ENCODE data around the gene INPP4B.

The INPP4B gene

DNA sequence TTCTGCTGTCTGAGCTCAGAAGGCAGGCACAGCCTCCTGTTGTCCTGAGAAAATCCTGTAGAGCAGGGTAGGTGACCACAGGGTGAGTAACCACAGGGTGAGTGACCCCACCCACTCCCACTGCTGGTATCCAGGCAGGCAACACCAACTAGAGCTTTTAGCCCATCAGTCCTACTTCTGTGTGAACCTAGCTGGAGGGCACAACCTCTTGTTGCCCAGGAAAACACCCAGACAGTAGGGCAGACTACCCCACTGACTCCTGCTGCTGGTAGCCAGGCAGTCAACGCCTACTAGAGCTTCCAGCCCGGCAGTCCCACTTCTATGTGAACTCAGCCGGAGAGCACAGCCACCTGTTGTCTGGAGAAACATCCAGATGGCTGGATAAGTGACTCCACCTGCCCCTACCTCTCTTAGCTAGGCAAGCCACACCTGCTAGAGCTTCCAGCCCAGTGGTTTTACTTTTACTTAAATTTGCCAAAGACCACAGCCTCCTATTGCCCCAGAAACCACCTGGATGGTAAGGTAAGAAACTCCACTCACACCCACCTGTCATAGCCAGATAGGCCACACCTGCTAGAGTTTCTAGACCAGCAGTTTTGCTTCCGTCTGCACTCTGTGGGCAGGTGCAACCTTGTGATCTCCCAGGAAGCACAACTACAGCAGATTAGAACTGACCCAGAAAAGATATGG lies 371.6 kb downstream of the INPP4B start:
- no peak for DNase-seq (ENCODE audit: low read depth in 3 of 3)

GRCh38 chr4:142473960-142474338 lies 372.2 kb downstream of the INPP4B start:
- no peak for DNase-seq (ENCODE audit: low read depth in 3 of 3)

- DNase-seq (ENCODE audit: low read depth in 3 of 3): no peak
These were observed 372.7 kb downstream of the INPP4B start for GRCh38 chr4:142473218-142473959.

GRCh38 chr4:142467088-142467487 lies 379.0 kb downstream of the INPP4B start:
- DNase-seq (ENCODE audit: low read depth in 3 of 3): no peak

GRCh38 chr4:142465526-142465925 lies 380.6 kb downstream of the INPP4B start:
- DNase-seq (ENCODE audit: low read depth in 3 of 3): no peak

GRCh38 chr4:142463206-142463605 lies 382.9 kb downstream of the INPP4B start:
- no peak for DNase-seq (ENCODE audit: low read depth in 3 of 3)

GRCh38 chr4:142452161-142452855 lies 393.8 kb downstream of the INPP4B start:
- no peak for DNase-seq (ENCODE audit: low read depth in 3 of 3)

- DNase-seq (ENCODE audit: low read depth in 3 of 3): no peak
These were observed 396.2 kb downstream of the INPP4B start for GRCh38 chr4:142449771-142450373.

DNA sequence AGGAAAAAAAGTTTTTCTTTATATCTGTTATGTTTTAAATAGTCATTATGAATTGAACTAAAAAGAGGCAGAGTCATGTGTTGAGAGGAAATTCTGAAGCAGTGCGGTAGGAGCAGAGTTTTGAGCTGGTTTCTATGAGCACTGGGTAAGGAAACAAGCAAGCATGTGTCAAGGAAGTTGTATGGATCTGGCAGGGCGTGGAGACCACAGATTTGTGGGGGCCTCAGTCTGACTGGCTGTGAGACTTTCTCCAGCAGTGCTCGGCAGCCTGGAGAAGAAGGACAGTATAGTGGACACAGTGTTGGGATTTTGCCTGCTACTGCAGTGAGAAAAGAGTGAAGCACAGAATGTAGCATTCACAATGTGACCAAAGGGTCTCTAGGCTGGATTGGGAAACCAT lies 399.1 kb downstream of the INPP4B start:
- no peak for DNase-seq (ENCODE audit: low read depth in 3 of 3)

DNA sequence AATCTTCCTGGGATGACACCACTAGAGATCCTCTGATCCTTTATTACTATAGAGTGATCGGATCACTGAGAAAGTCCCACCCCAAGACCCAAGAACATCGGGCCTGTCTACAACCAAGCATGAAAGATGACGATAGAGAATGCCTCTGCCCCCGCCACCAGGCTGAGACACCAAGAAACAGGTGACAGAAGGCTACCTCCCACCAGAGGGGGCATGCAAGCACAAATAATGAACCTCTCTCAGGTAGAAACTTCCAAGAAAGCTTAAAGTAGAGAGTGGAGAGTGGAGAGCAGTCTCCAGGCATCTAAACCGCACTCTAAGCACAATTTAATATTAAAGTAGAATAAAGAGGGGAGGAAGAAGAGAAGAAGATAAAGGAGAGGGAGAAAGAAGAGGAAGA lies 402.6 kb downstream of the INPP4B start:
- no peak for DNase-seq (ENCODE audit: low read depth in 3 of 3)

- no peak for DNase-seq (ENCODE audit: low read depth in 3 of 3)
These were observed 406.0 kb downstream of the INPP4B start for GRCh38 chr4:142440093-142440492.

DNA sequence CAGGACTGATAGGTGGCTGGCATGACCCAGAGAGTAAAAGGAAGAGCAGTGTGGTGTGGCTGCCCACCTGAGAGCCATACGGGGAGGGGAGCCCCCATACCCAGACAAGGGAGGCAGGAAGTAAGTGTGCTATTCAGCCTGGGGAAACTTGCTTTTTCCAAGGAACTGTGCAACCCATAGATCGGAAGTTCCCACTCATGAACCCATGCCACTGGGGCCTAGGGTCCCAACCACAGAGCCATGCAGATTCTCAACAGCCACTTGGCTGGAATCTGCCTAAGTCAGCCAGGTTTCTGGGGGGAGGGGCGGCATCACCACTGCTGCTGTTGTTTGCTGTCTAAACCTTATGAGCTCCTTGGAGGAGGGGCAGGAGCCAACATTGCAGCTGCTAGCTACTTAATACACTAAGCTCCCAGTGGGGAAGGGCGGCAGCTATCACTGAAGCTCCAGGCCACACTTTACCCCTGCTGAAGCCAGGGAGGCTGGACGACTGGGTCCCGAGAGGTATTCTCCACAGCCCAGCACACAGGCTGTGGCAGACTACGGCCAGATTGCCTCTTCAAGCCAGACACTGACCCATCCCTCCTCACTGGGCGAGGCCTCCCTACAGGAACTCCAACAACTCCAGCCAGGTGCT lies 410.4 kb downstream of the INPP4B start:
- no peak for DNase-seq (ENCODE audit: low read depth in 3 of 3)

DNA sequence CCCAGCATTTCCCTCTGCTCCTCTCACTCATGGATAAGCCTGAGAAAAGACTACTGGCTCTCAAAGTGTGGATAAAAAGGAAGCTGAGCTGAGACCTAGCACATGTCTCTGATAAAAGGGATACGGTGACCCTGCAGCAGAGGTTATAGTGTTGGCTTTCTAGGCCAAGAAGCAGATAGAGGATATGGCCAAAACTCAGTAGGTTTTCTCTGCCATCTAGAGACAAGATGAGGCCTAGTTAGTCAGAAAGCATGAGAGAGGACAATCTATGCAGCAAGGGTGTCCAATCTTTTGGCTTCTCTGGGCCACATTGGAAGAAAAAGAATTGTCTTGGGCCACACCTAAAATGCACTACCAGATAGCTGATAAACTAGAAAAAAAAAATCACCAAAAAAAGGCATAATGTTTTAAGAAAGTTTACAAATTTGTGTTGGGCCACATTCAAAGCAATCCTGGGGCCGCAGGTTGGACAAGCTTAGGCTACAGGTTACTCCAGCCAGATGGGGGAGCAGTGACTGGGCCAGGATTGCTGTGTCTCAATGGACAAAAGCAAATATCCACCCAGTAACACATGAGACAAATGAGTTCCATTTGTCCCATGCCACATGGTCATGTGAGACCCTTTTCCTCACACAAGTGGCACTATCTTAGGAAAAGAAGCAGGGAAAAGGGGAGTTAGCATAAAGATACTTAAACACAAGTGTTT lies 411.4 kb downstream of the INPP4B start:
- no peak for DNase-seq (ENCODE audit: low read depth in 3 of 3)

DNA sequence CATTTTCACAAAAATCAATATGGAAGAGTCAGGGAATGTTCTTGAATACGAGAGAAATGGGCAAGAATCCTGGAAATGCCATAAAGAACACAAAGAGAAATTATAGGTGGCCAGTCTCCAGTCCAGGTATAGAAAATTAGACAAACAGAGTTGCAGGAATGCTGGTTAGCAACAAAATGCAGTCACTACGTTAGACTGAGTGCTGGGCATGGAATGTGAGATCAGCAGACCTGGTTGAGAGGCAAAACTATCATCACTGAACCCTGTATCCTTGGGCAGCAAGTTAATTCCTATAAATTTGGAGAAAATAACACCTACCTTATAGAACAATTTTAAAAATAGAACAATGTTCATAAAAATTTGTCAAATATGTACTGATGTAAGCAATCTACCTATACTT lies 417.4 kb downstream of the INPP4B start:
- DNase-seq (ENCODE audit: low read depth in 3 of 3): no peak

DNA sequence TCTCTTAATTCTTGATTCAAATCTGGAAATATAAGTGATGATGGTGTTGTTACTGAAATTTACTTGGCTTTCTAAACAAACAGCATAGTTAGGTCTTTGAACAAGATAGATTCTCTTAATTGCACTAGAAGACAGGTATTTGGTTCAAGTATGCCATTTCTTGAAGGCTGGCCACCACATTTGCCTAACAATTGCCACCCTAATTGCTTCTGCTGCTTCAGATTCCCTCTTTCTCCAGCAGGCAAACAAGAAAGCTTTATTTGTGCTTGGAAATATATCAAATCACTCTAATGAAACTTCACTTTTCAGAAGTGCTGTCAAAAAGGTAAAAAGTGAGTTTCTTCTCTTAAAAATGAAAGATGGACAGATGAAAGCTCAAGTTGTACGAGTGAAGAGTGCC lies 418.6 kb downstream of the INPP4B start:
- no peak for DNase-seq (ENCODE audit: low read depth in 3 of 3)

- DNase-seq (ENCODE audit: low read depth in 3 of 3): no peak
These were observed 422.2 kb downstream of the INPP4B start for GRCh38 chr4:142423861-142424260.

DNA sequence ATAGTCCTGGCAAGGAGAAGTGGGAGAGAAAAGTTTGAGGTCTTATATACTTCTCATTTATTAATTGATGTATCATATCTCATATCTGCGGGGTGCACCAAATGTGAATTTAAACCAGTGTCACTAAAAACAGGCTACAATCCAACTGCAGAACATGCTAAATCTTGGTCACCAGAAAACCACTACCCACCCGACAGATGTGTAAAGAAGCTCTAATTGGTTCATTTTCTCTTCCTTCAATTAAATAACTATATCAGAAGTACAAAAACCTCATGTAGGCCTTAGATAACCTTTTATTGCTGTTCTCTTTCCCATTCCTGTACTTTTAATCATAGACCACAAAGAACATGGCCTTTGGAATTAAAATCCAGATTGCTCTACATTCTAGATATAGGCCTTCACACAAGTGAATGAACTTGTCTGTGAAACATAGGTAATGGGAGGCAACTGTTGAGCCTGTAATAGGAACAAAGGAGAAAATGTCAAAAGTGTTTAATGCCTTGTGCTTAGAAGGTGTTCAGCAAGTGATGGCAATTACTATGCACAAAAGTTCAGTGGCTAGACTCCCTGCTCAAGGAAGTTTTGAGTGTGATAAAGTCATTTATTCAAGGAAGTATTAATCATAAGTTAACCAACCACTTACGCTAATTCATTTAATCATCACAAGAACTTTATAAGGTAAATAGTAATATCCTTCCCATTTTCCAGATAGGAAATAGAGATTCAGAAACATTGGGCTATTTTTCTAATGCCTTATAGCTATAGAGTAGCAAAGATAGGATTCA lies 425.6 kb downstream of the INPP4B start:
- DNase-seq (ENCODE audit: low read depth in 3 of 3): no peak

DNA sequence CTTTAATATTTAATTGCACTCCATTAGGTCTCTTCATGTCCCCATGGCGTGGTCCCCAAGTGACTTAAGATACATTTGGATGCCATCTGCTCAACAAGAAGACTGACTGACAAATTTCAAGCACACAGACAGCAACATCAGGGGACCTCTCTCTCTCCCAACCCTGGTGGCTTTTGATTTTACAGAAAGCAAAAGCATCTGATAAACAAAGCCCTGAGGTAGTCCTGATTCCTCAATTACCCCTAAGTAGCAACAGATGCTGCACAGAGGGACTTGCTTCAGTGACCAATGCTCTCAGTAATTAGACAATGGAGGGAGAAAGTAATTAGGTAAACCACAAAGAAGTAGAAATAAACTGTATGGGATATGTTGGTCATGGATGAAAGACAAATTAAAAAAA lies 426.4 kb downstream of the INPP4B start:
- DNase-seq (ENCODE audit: low read depth in 3 of 3): no peak

GRCh38 chr4:142418697-142419096 lies 427.4 kb downstream of the INPP4B start:
- no peak for DNase-seq (ENCODE audit: low read depth in 3 of 3)

GRCh38 chr4:142416711-142417275 lies 429.3 kb downstream of the INPP4B start:
- no peak for DNase-seq (ENCODE audit: low read depth in 3 of 3)
